ENCODE results near the gene FAM110D. TPM values are rescaled to one million over a fixed set of nuclear protein-coding genes. Genes with fewer than 3 reads are reported as not detected.

The FAM110D gene
- total RNA-seq, 1 donor from 2014 or later: 0.72 TPM

DNA sequence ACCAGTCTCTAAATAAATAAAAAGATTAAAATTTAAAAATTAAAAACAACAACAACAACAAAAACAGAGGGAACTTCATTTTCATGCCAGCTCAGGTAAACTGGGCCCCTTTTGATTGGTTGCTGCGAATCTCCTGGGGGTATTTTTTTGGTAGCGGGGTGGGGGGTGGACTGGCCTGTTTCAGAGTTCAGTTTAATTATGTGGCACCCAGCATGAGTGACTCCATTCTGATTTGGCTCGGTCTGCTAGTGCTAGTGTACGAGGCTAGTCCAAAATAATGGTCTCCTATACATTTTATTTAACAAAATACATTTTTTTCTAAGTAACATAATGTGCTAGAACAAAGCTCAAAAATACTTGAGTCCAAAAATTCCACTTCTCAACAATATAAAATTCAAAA, 29.1 kb upstream of the FAM110D start:
- DNase-seq (ENCODE audit: low spot score): no peak

DNA sequence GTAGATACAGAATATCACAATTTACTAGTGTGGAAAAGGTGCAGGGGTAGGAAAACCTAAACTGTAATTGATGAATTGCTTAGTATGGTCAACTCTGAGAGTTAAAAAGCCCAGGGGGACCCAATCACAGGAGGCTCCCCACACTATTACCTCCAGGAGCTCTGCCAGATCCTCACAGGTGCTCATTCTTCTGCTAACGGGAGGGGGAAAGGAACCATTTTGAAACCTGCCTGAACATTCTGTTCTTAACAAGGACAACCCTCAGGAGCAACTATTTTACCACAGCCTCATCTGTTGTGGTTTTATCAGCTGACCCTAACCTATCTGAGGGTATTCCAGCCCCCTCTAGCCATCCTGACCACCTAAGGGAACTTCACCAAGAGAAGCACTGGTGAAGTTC, 28.2 kb upstream of the FAM110D start:
- no peak for DNase-seq (ENCODE audit: low spot score)

DNA sequence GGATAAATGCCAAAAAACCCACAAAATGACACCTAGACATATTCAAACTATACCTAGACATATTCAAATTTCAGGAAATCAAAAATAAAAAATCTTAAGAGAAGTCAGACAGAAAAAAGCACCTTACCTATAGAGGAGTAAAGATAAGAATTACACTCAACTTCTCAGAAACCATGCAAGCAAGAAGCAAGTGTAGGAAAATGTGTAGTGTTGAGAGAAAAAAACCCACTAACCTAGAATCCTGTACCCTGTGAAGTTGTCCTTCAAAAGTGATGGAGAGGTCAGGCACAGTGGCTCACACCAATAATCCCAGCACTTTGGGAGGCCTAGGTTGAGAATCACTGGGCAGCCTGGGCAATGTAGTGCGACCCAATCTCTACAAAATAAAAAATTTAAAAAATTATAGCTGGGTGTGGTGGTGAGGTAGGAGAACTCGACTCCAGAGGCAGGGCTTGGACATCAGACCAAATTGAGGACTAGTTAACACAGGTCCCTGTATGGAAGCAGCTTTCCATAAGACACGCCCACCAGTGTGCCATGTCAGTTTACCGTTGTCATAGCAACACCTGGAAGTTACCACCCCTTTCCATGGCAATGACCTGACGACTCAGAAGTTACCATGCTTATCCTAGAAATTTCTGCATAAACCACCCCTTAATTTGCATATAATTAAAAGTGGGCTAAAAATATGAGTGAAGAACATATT, 26.6 kb upstream of the FAM110D start:
- no peak for DNase-seq (ENCODE audit: low spot score)

DNA sequence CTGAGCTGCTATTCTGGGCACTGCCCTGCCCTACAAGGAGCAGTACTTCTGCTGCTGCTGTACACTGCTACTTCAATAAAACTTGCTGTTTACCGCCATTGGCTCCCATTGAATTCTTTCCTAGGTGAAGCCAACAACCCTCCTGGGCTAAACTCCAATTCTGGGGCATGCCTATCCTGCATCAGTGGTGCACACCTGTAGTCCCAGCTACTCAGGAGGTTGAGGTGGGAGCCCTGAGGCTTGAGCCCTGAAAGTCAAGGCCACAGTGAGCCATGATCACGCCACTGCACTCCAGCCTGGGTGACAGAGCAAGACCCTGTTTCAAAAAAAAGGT, 26.1 kb upstream of the FAM110D start:
- no peak for DNase-seq (ENCODE audit: low spot score)

DNA sequence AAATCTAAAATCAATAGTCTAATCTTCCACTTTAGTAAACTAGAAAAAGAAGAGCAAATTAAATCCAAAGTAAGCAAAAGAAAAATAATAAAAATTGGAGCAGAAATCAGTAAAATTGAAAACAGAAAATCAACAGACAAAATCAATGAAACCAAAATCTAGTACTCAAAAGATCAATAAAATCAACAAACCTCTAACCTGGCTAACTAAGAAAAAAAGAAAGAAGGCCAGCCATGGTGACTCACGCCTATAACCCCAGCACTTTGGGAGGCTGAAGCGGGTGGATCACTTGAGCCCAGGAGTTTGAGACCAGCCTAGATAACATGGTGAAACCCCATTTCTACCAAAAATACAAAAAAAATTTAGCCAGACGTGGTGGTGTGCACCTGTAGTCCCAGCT, 24.4 kb upstream of the FAM110D start:
- no peak for DNase-seq (ENCODE audit: low spot score)

DNA sequence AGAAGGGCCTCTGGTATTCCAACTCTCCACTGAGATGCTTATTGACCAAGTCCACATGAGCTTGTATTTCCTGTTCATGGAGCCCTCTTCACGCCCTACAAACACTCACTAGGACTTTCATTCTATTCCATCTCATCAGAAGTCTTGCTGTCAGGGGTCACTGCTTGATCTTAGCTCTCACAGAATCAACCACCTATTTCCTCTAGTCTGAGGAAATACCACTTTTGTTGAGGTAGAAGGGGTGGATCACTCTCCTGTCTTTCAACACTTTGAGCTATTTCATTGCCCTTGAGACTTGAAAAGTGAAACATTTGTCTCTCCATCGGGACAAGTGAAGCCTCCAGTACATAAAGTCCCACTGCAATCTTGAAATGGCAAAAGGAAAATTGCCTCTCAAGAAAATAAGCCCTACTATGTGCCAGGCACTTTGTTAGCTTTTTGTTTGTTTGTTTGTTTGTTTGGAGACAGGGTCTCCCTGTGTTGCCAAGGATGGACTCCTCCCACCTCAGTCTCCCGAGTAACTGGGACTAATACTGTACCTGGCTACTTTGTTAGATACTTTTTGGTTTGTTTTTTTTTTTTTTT, 19.8 kb upstream of the FAM110D start:
- DNase-seq (ENCODE audit: low spot score): no peak

DNA sequence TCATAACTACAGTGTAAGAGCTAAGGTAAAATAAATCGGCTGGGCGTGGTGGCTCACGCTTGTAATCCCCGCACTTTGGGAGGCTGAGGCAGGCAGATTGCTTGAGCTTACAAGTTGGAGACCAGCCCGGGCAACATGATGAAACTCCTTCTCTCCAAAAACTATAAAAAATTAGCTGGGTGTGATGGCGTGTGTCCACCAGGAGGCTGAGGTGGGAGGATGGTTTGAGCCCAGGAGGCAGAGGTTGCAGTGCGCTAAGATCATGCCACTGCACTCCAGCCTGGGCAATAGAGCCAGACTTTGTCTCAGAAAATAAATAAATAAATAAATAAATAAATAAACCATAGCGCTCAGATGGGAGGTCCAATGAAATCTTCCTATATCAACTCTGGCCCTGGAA, 16.7 kb upstream of the FAM110D start:
- no peak for DNase-seq (ENCODE audit: low spot score)

DNA sequence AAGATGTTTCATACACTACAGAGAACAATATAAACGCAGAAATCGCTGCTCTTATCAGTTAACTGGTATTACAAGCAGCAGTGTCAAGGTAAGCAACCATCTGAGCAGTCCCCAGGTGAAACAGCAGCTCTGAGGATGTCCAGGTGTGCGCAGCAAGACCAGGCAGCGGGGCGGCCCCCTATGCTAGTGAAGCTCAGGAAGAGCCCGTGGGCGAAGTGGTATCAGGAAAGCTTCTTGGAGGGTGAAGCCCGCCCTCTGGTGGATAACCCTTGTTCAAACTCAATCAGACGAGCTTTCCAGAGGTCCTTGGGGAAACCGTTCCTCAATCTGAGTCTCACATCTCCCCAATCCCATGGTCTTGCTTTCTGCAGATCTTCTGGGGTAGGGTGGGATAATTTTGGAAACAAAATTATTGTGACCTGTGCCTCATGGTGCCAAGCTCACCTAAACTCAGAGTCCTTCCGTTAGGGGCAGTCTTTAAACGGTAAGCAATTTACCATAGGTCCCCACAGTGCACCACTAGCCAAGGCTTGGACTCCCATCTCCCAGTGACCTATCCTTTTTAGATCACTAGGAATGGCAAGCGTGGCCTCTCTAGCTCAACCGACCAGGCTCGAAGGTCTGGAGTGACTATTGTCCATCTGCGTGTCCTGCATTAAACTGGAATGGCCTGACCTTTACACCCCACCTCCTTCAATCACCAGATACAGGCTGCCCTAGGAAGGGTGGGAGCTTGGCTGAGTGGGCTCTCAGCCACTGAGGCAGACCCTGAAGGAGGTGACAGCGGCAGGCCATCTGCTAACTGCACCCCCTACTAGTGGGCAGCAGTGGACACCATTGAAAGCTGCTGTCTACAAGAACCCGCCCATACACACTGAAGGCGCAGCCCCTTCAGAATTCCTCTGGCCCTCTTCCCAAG, 13.6 kb upstream of the FAM110D start:
- peak; percentile 84 for DNase-seq (ENCODE audit: low spot score)

DNA sequence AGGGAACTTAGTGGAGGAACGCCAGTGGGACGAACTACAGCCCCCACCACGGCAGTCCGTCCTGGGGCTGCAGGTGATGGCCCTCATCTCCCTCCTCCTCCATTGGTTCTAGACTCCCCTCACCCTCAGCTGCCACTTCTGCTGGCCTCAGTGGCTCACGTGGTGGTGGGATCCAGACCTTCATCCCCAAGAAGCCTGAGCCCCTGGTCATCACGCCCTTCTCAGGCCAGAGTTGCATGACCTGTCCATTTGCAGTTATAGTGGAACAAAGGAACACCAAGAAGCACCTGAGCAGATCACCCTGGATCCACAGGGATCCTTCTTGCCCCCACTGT, 13.0 kb upstream of the FAM110D start:
- no peak for DNase-seq (ENCODE audit: low spot score)

DNA sequence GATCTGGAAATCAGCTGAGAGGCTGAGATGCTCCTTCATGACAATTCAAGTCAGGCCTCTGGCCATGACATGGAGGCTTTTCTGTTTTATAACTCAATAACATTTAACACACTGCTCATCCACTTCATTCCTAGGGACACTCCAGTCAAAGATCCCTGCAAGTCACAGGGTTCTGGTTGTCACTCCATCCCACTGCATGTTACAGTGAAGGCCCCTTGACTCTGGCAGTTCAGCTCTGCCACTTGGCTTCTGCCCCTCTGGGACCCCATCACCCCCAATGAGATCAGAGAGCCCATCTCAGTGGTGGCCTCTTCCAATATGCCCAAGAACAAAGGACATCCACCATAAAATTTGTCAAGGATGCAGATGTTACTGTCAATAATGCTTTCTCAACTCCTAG, 10.0 kb upstream of the FAM110D start:
- DNase-seq (ENCODE audit: low spot score): no peak

DNA sequence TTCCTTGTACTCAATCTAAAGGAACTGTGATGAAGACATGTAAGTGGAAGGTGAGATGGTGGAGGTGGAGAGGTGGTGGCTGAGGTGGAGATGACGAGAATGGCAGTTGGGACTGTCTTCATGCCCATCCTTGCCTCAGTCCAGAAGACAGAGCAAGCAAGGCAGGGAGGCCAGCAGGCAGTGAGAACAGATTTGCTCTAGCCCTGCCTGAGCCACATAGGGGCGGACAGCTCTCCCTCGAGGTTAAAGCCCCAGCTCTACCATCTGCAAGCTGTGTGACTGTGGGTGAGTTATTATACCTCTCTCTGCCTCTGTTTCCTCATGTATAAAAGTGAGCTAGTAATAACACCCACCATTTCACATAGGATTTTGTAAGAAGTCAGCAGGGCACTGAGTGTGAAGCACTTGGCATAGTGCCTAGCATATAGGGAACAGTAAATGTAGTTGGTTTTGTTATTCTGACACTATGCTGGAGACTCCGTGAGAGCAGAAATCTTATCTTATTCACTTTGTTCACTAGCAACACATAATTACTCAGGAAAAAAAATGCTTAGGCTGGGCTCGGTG, 4.8 kb upstream of the FAM110D start:
- no peak for DNase-seq (ENCODE audit: low spot score)

DNA sequence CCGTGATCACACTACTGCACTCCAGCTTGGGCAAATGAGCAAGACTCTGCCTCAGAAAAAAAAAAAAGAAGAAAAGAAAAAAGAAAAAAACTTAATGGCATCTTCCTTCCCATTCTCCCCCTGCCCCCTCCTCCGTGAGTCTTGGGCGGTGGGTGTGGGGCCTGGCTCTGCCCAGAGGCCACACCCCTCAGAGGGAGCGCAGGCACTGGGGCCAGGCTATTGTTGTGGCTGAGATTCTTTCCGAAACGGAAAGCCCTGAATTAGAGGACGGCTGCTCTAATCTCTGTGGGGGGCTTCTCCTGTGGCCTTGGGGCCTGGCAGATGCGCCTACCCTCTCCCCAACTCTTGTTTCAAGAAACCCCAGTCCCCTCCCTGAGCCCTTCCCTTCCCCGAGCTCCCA, 4.1 kb upstream of the FAM110D start:
- DNase-seq (ENCODE audit: low spot score): no peak

DNA sequence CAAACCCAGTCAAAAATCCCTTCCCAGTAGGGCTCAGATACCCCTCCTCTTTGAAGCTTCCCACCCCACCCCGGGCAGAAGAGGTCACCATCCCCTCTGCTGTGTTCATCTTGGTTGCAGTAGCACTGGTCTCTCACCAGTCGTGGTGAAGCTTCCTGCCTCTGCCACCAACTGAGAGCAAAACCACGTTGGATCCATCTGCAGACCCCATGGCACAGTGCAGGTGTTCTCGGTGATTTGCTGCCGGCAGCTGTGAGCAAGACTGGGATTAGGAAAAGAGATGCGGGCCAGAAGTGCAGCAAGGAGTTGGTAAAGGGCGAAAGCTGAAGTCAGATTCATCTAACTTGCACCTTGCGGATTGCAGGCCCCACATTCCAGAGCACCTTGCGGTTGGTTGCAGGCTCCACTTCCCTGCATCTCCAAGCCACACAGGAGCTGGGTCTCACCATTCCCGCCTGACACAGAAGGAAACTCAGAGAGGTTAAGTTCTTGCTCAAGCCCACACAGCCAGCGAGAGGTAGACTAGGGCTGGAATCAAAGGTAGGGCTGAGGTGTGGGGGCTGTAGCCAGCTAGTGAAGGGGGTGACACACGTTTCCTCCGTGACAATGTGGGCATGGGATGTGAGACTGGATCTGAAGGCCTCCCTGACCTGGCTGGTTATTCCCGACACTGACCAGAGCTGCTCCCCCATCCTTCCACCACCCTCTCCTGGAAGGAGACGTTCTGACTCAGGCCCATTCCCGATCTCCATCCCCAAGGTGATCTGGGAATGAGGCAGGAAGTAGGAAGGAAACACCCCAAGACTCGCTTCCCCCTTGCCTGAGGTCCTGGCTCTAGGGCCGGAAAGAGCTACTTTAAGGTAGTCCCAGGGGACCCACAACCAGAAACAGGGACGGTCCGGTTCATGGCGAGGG, 3.3 kb upstream of the FAM110D start:
- DNase-seq (ENCODE audit: low spot score): no peak

DNA sequence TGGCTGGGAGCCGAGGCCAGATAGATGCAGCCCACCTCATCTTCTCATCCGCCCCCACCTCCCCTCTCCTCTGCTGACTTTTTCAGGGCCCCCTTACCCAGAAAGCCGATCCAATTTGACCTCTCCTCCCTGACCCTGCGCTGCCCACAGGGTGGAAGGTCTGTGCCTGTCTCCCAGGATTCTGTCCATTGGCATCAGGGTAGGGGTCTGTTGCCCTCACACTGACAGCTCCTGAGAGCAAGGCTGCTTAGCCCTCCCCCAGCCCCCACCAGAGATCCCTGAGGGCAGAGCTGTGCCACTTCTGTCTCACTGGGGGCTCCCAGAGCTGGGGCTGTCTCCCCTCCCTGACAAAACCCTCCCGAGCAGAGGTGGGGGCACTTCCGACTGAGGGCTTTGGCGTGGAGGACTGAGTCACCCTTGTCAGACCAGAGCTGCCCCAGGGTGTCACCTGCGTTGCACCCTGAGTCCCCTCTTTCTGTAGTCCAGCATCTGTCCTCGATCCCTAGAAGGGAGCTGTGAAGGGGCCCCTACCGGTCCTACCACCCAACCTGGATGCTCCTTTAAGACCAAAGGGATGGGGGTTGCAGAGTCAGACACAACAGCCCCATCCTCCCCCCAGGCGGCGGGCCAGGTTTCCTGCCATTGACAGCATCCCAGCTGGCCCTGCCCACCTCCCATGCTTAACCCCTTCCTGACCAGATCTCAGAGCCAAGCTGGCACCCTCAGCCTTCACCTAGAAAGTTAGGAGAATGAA, 2.4 kb upstream of the FAM110D start:
- no peak for DNase-seq (ENCODE audit: low spot score)

DNA sequence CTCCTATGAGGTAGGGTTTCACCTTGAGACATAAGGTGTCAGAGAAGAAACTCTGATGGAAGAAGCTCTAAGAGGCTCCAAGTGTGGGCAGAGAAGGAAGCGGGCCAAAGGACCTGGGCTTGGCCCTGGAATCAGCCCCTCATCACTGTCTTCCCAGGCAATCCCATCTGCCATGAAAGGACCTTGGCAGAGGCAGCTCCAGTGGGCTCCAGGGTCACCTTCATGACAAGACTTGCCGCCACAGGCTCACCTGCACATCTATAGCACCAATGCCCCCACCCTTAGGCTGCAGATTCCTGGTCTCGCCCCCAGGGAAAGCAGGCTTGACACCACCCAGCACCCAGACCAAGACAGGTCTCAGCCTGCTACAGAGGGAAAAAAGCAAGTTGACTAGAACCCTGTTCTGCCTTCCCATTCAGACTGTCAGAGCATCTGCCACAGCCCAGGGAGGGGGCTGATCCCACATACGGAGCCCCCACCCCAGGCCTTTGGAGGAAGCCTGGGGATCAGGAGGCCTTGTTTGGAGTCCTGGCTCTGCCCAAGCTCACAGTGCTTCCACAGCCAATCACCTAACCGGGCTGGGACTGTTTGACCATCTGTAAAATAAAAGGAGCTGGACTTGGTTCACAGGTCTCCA, 490 bp upstream of the FAM110D start:
- DNase-seq (ENCODE audit: low spot score): no peak

DNA sequence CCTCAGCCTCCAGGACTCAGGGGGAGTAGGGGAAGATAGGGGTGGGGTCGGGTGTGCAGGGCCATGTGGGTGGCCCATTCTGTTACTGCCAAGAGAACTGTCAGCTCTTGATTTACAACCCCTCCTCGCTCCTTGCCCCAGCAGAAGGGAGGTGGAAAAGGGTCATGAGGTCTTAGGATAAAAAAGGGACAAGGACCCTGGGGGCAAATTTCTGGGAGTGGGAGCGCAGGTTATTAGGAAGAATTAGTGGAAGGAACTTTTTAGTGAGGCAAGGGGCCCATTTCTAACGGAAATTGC, 812 bp downstream of the FAM110D start:
- no peak for DNase-seq (ENCODE audit: low spot score)

DNA sequence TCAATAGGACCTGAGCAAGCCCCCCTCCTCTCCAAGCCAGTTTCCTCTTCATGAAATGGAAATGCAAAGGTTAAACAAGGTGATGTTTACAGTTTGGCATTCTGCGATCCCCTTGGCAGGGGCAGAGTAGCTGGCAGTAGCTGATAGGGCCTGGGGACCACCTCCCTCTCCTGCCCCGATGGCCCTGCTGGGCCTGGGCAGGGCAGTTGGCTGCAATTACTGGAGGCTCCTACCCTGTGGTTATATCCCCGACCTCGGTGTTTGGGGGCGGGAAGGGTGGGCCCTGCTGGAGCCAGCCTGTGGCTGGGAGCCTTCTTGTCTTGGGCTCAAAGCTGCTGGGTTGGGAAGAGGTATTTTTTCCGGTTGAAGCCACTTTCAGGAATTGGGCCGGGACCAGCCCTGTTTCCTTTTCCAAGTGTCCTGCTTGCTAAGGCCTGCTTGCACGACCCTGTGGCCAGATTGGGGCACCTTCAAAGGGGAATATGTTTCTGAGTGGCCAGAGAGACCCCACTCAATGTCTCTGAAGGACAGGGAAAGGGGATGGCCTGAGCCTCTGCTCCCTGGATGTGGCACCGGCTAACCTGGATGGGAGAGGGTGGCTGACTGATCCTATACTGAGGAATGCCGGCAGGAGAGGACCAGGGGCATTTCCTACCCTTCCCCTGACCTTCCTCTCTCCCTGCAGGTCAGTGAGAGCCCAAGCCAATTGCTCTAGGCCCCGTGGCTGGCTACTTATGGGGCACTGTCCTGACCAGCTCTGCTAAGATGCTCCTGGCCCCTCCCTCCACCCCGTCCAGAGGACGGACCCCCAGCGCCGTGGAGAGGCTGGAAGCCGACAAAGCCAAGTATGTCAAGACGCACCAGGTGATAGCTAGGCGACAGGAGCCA, 1.9 kb downstream of the FAM110D start:
- DNase-seq (ENCODE audit: low spot score): no peak

DNA sequence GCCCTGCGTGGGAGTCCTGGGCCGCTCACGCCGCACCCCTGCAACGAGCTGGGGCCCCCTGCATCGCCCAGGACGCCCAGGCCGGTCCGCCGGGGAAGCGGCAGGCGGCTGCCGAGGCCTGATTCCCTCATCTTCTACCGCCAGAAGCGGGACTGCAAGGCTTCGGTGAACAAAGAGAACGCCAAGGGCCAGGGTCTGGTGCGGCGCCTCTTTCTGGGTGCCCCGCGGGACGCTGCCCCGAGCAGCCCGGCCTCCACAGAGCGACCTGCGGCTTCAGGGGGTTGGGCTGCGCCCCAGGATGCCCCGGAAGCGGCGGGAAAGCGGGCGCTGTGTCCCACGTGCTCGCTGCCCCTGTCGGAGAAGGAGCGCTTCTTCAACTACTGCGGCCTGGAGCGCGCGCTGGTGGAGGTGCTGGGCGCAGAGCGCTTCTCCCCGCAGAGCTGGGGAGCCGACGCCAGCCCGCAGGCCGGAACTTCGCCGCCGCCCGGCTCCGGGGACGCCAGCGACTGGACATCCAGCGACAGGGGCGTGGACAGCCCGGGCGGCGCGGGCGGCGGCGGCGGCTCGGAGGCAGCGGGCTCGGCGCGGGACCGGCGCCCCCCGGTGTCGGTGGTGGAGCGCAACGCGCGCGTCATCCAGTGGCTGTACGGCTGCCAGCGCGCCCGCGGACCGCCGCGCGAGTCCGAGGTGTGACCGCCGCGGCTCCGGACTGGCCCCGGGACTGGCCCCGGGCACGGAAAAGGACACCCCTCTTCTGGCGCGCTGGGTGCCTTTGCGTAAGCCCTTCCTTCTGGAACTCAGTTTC, 2.7 kb downstream of the FAM110D start:
- DNase-seq (ENCODE audit: low spot score): peak; percentile 38
